Liver (tissue), 9 donors: ENCODE results near the gene CNTN1. TPM values are rescaled to one million over a fixed set of nuclear protein-coding genes. Genes with fewer than 3 reads are reported as not detected.

Experiments
- DNase-seq: peaks from one replicate; pipeline ENCODE4 v3.0.0-alpha.2; 2017; ENCODE audit warnings: low spot score
- H3K27ac ChIP-seq, 2 donors: one replicate each; pipeline ENCODE4 v1.7.0; 2013; ENCODE audit warnings: inconsistent platforms in 2 of 2, low read length in 2 of 2, control low read depth in 1 of 2, low read depth in 1 of 2, mild to moderate bottlenecking in 1 of 2
- H3K27me3 ChIP-seq, 4 donors: one replicate each; pipeline versions ENCODE4 v1.6.1 to v1.7.0; 2013; ENCODE audit warnings: low read length in 3 of 4, inconsistent platforms in 1 of 4, mild to moderate bottlenecking in 1 of 4, moderate library complexity in 1 of 4; ENCODE audit not compliant: control insufficient read depth in 4 of 4, insufficient read depth in 4 of 4
- H3K36me3 ChIP-seq, 4 donors: one replicate each; pipeline versions ENCODE4 v1.6.1 to v1.7.0; 2013; ENCODE audit warnings: low read length in 3 of 4, mild to moderate bottlenecking in 3 of 4, low read depth in 1 of 4, moderate library complexity in 1 of 4; ENCODE audit not compliant: control insufficient read depth in 4 of 4, insufficient read depth in 3 of 4
- H3K4me1 ChIP-seq, 4 donors: one replicate each; pipeline versions ENCODE4 v1.6.1 to v1.7.0; 2013; ENCODE audit warnings: low read length in 3 of 4, mild to moderate bottlenecking in 3 of 4, moderate library complexity in 1 of 4; ENCODE audit not compliant: control insufficient read depth in 4 of 4, insufficient read depth in 4 of 4
- H3K4me3 ChIP-seq, 3 donors: one replicate each; pipeline versions ENCODE4 v1.6.1 to v1.7.0; 2013; ENCODE audit warnings: low read length in 3 of 3, control low read depth in 1 of 3, low read depth in 1 of 3, mild to moderate bottlenecking in 1 of 3
- H3K9ac ChIP-seq, 2 donors: one replicate each; pipeline ENCODE4 v1.7.0; 2013; ENCODE audit warnings: low read length in 2 of 2, mild to moderate bottlenecking in 2 of 2, moderate library complexity in 2 of 2, control low read depth in 1 of 2, low read depth in 1 of 2
- H3K9me3 ChIP-seq, 4 donors: one replicate each; pipeline versions ENCODE4 v1.6.1 to v1.7.0; 2013; ENCODE audit warnings: low read length in 3 of 4; ENCODE audit not compliant: control insufficient read depth in 4 of 4
- EGR1 ChIP-seq, 2 donors: IDR thresholded peaks; 2 replicates each; pipeline ENCODE4 v1.6.1; 2016 to 2018; ENCODE audit warnings: antibody characterized with exemption in 2 of 2, low read depth in 2 of 2
- FOXA1 ChIP-seq: IDR thresholded peaks from 2 replicates; pipeline ENCODE4 v1.6.1; 2016; ENCODE audit warnings: antibody characterized with exemption
- FOXA2 ChIP-seq: IDR thresholded peaks from 2 replicates; pipeline ENCODE4 v1.6.1; 2016; ENCODE audit warnings: antibody characterized with exemption
- GABPA ChIP-seq, 2 donors: IDR thresholded peaks in 1 of 2; conservative IDR thresholded peaks in 1 of 2; 2 replicates each; pipeline ENCODE4 v1.6.1; 2016; ENCODE audit warnings: antibody characterized with exemption in 2 of 2, mild to moderate bottlenecking in 1 of 2, moderate library complexity in 1 of 2
- HNF4A ChIP-seq, 2 donors: conservative IDR thresholded peaks; 2 replicates each; pipeline ENCODE4 v1.6.1; 2016; ENCODE audit warnings: antibody characterized with exemption in 2 of 2, mild to moderate bottlenecking in 2 of 2
- HNF4G ChIP-seq: IDR thresholded peaks from 2 replicates; pipeline ENCODE4 v1.6.1; 2016; ENCODE audit warnings: antibody characterized with exemption
- JUND ChIP-seq, 2 donors: IDR thresholded peaks; 2 replicates each; pipeline ENCODE4 v1.6.1; 2016; ENCODE audit warnings: antibody characterized with exemption in 2 of 2
- NR2F2 ChIP-seq: IDR thresholded peaks from 2 replicates; pipeline ENCODE4 v1.6.1; 2016; ENCODE audit warnings: antibody characterized with exemption
- RAD21 ChIP-seq, 2 donors: IDR thresholded peaks; 2 replicates each; pipeline ENCODE4 v1.6.1; 2016; ENCODE audit warnings: antibody characterized with exemption in 2 of 2, mild to moderate bottlenecking in 2 of 2
- RXRA ChIP-seq, 2 donors: IDR thresholded peaks; 2 replicates each; pipeline ENCODE4 v1.6.1; 2017 to 2018; ENCODE audit warnings: antibody characterized with exemption in 2 of 2, mild to moderate bottlenecking in 1 of 2
- SP1 ChIP-seq: IDR thresholded peaks from 2 replicates; pipeline ENCODE4 v1.6.1; 2018; ENCODE audit warnings: antibody characterized with exemption, mild to moderate bottlenecking
- TAF1 ChIP-seq: conservative IDR thresholded peaks from 2 replicates; pipeline ENCODE4 v1.6.1; 2016; ENCODE audit warnings: antibody characterized with exemption, mild to moderate bottlenecking
- YY1 ChIP-seq: IDR thresholded peaks from 2 replicates; pipeline ENCODE4 v1.6.1; 2016; ENCODE audit warnings: antibody characterized with exemption, mild to moderate bottlenecking
- WGBS: extraction: QIAGEN DNeasy Blood & Tissue Kit; methylation state at CpG from one replicate; pipeline ENCODE4 v1.1.7; 2013; 5-methylcytosine and 5-hydroxymethylcytosine counted together
- polyA plus RNA-seq, 2 donors: library from polyadenylated mRNA; stranded (reverse) in 1 of 2; unstranded in 1 of 2; fragments of 200-250 nt in 1 of 2; fragments of >200 nt in 1 of 2; fragmentation: Nextera tagmentation in 1 of 2; extraction: Ambion mirVana in 1 of 2; gene quantifications; one replicate each; pipeline versions ENCODE4 v1.2.1 to v1.2.3, GENCODE V29; 2013 to 2015
- total RNA-seq, 2 donors: library from RNA; depleted of rRNA; stranded (reverse); fragments of >200 nt; gene quantifications; one replicate each; pipeline ENCODE4 v1.2.3, GENCODE V29; 2014
- TF ChIP-seq, protein P1 (sequence below): IDR thresholded peaks from 2 replicates; pipeline ENCODE4 v1.6.1; 2016; ENCODE audit warnings: antibody characterized with exemption
- TF ChIP-seq, protein P2 (sequence below): fragments of 150-350 bp; IDR thresholded peaks from 2 replicates; pipeline ENCODE4 v1.5.1; 2017; ENCODE audit warnings: improper control_type of control experiment, low read depth, low read length; ENCODE audit not compliant: missing input control
- TF ChIP-seq, protein P3 (sequence below): IDR thresholded peaks from 2 replicates; pipeline ENCODE4 v1.6.1; 2016; ENCODE audit warnings: antibody characterized with exemption
- TF ChIP-seq, protein P4 (sequence below): IDR thresholded peaks from 2 replicates; pipeline ENCODE4 v1.6.1; 2016; ENCODE audit warnings: antibody characterized with exemption
- TF ChIP-seq, protein P5 (sequence below): IDR thresholded peaks from 2 replicates; pipeline ENCODE4 v1.6.1; 2016; ENCODE audit warnings: antibody characterized with exemption, mild to moderate bottlenecking
- donor health status: healthy.
- donor health status: healthy.
- donor health status: healthy.
- donor health status: healthy.
- donor health status: healthy.

Gene CNTN1
- total and polyA plus RNA-seq, 4 donors: 0.03 to 1.2 (median 0.43) TPM

DNA sequence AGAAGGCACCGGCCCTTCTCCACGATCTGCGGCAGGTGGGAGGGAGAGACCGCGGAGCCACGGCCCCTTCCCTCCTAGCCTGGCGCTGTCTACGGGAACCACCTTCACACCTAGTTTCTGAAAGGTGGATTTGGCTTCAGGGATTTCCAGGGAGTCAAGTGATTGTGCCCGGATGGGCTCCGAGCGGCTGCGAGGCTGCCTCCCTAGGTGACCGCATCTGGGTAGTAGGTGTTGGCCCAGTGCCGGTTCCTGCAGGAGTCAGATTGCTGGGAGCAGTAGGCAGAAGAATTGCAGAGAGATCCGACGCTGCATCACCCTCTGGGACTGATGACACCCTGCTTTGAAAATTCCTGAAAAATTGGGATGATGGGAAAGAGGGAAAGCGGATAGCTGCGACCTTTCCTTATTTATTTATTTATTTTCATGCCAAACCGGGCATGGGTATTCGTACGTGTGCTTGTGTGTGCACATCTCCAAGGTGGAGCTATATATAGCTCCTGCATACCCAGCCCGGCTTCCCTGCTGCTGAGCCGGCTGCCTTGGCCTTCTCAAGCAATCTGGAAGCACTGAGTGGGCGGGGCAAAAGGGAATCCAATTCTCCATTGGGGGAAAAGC lies 1.1 kb downstream of the CNTN1 start (continued):
- TF ChIP-seq, protein P1, sequence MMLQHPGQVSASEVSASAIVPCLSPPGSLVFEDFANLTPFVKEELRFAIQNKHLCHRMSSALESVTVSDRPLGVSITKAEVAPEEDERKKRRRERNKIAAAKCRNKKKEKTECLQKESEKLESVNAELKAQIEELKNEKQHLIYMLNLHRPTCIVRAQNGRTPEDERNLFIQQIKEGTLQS: no peak
- TF ChIP-seq, protein P2, sequence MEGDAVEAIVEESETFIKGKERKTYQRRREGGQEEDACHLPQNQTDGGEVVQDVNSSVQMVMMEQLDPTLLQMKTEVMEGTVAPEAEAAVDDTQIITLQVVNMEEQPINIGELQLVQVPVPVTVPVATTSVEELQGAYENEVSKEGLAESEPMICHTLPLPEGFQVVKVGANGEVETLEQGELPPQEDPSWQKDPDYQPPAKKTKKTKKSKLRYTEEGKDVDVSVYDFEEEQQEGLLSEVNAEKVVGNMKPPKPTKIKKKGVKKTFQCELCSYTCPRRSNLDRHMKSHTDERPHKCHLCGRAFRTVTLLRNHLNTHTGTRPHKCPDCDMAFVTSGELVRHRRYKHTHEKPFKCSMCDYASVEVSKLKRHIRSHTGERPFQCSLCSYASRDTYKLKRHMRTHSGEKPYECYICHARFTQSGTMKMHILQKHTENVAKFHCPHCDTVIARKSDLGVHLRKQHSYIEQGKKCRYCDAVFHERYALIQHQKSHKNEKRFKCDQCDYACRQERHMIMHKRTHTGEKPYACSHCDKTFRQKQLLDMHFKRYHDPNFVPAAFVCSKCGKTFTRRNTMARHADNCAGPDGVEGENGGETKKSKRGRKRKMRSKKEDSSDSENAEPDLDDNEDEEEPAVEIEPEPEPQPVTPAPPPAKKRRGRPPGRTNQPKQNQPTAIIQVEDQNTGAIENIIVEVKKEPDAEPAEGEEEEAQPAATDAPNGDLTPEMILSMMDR: no peak
- no peak for TF ChIP-seq YY1

DNA sequence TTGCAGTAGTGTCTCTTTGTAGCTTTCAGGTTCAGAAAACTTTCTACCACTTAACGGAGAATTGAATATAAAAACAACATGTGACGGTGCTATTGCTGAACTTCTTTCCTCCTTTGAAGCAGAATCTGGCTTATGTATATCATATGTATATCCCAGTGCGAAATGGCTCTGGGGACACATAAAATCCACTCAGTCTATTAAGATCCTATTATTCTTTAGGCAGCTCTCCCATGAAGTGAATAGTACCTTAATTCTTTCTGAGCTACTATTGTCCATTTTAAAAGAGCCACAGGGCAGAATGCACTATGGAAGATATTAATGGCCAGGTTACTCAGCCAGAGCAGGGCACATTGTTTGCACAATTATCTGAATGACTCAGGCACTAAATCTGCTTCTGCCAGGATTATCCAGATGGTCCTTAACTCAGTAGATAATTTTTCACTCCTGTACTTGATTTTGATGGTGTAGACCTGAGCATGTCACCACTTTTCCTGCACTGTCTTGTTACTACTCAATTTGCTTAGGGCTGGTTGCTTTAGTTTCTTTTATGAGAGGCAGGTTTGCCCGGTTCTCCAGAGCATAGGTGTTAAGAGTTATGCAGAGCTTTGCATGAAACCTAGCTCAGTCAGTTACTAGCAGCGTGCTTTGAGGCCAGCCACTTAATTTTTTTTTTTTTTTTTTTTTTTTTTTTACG lies 5.5 kb downstream of the CNTN1 start:
- Histone ChIP-seq H3K9me3 (no peaks in the 10 kb centered on the region), H3K36me3 (no peaks in the 10 kb centered on the region), H3K27me3 (peaks cover 0 to 2% (median 0%) of the 10 kb centered on the region in 4 donors), H3K9ac (no peak overlapping the region), H3K27ac (no peak overlapping the region), H3K4me1 (peaks cover 0 to 5% (median 3%) of the 10 kb centered on the region in 4 donors), H3K4me3 (no peak overlapping the region)
- 82% methylated on average over 6 of the region's 6 CpGs for WGBS
- TF ChIP-seq YY1 (no peak), HNF4G (no peak), HNF4A (conservative IDR thresholded peaks at IDR 0.05) (no peak), JUND (IDR thresholded peaks at IDR 0.05) (no peak), FOXA1 (no peak), EGR1 (IDR thresholded peaks at IDR 0.05; ENCODE audit: low read depth in 2 of 2) (no peak), SP1 (no peak), RAD21 (IDR thresholded peaks at IDR 0.05) (no peak), NR2F2 (no peak), FOXA2 (no peak), RXRA (IDR thresholded peaks at IDR 0.05) (no peak), GABPA (IDR thresholded peaks at IDR 0.05 in 1 of 2, conservative IDR thresholded peaks at IDR 0.05 in 1 of 2) (no peak), TAF1 (no peak)
- TF ChIP-seq, protein P3, sequence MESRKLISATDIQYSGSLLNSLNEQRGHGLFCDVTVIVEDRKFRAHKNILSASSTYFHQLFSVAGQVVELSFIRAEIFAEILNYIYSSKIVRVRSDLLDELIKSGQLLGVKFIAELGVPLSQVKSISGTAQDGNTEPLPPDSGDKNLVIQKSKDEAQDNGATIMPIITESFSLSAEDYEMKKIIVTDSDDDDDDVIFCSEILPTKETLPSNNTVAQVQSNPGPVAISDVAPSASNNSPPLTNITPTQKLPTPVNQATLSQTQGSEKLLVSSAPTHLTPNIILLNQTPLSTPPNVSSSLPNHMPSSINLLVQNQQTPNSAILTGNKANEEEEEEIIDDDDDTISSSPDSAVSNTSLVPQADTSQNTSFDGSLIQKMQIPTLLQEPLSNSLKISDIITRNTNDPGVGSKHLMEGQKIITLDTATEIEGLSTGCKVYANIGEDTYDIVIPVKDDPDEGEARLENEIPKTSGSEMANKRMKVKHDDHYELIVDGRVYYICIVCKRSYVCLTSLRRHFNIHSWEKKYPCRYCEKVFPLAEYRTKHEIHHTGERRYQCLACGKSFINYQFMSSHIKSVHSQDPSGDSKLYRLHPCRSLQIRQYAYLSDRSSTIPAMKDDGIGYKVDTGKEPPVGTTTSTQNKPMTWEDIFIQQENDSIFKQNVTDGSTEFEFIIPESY: no peak
- TF ChIP-seq, protein P2: no peak
- TF ChIP-seq, protein P1: no peak
- TF ChIP-seq, protein P4, sequence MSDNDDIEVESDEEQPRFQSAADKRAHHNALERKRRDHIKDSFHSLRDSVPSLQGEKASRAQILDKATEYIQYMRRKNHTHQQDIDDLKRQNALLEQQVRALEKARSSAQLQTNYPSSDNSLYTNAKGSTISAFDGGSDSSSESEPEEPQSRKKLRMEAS: no peak
- TF ChIP-seq, protein P5, sequence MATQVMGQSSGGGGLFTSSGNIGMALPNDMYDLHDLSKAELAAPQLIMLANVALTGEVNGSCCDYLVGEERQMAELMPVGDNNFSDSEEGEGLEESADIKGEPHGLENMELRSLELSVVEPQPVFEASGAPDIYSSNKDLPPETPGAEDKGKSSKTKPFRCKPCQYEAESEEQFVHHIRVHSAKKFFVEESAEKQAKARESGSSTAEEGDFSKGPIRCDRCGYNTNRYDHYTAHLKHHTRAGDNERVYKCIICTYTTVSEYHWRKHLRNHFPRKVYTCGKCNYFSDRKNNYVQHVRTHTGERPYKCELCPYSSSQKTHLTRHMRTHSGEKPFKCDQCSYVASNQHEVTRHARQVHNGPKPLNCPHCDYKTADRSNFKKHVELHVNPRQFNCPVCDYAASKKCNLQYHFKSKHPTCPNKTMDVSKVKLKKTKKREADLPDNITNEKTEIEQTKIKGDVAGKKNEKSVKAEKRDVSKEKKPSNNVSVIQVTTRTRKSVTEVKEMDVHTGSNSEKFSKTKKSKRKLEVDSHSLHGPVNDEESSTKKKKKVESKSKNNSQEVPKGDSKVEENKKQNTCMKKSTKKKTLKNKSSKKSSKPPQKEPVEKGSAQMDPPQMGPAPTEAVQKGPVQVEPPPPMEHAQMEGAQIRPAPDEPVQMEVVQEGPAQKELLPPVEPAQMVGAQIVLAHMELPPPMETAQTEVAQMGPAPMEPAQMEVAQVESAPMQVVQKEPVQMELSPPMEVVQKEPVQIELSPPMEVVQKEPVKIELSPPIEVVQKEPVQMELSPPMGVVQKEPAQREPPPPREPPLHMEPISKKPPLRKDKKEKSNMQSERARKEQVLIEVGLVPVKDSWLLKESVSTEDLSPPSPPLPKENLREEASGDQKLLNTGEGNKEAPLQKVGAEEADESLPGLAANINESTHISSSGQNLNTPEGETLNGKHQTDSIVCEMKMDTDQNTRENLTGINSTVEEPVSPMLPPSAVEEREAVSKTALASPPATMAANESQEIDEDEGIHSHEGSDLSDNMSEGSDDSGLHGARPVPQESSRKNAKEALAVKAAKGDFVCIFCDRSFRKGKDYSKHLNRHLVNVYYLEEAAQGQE: no peak
- no peak for DNase-seq
